Nephron progenitor cell (in vitro differentiated cells): ENCODE results near the gene WDR49.

Experiments
- DNase-seq: peaks from one replicate; pipeline ENCODE4 v3.0.0; 2021
- H3K27ac Mint-ChIP-seq: 2 replicates; pipeline ENCODE4 v1.8.0; 2021; ENCODE audit warnings: mild to moderate bottlenecking, moderate library complexity, mixed read lengths
- H3K27me3 Mint-ChIP-seq: 2 replicates; pipeline ENCODE4 v1.8.0; 2021; ENCODE audit warnings: mild to moderate bottlenecking, low read depth, mixed read lengths; ENCODE audit not compliant: poor library complexity
- H3K36me3 Mint-ChIP-seq: 2 replicates; pipeline ENCODE4 v1.8.0; 2021; ENCODE audit warnings: low read depth, mixed read lengths
- H3K4me1 Mint-ChIP-seq: 2 replicates; pipeline ENCODE4 v1.8.0; 2021; ENCODE audit warnings: mixed read lengths
- H3K4me3 Mint-ChIP-seq: 2 replicates; pipeline ENCODE4 v1.8.0; 2021; ENCODE audit warnings: mild to moderate bottlenecking, moderate library complexity, mixed read lengths
- H3K9me3 Mint-ChIP-seq: 2 replicates; pipeline ENCODE4 v1.8.0; 2021; ENCODE audit warnings: mild to moderate bottlenecking, moderate library complexity, mixed read lengths
- TF ChIP-seq, protein P1 (sequence below): fragments of 200-600 bp; sonication (generic); IDR thresholded peaks from 2 replicates; pipeline ENCODE4 v1.5.0; 2021; ENCODE audit warnings: antibody characterized with exemption

WDR49 gene

GRCh38 chr3:167554898-167555297 lies 98.8 kb downstream of the WDR49 start:
- no peaks in the 10 kb centered on the region for H3K9me3 Mint-ChIP-seq
- no peak overlapping the region for H3K27ac Mint-ChIP-seq
- TF ChIP-seq, protein P1, sequence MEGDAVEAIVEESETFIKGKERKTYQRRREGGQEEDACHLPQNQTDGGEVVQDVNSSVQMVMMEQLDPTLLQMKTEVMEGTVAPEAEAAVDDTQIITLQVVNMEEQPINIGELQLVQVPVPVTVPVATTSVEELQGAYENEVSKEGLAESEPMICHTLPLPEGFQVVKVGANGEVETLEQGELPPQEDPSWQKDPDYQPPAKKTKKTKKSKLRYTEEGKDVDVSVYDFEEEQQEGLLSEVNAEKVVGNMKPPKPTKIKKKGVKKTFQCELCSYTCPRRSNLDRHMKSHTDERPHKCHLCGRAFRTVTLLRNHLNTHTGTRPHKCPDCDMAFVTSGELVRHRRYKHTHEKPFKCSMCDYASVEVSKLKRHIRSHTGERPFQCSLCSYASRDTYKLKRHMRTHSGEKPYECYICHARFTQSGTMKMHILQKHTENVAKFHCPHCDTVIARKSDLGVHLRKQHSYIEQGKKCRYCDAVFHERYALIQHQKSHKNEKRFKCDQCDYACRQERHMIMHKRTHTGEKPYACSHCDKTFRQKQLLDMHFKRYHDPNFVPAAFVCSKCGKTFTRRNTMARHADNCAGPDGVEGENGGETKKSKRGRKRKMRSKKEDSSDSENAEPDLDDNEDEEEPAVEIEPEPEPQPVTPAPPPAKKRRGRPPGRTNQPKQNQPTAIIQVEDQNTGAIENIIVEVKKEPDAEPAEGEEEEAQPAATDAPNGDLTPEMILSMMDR = no peak
- H3K4me1 Mint-ChIP-seq = no peaks in the 10 kb centered on the region
- no peak overlapping the region for H3K4me3 Mint-ChIP-seq
- H3K36me3 Mint-ChIP-seq = no peaks in the 10 kb centered on the region
- DNase-seq = no peak
- H3K27me3 Mint-ChIP-seq = no peaks in the 10 kb centered on the region

GRCh38 chr3:167538081-167538480 lies 115.7 kb downstream of the WDR49 start:
- TF ChIP-seq, protein P1 = no peak
- Mint-ChIP-seq H3K27me3 (no peaks in the 10 kb centered on the region), H3K36me3 (no peaks in the 10 kb centered on the region), H3K4me3 (no peak overlapping the region), H3K9me3 (peaks cover 18% of the 10 kb centered on the region), H3K4me1 (no peaks in the 10 kb centered on the region), H3K27ac (no peak overlapping the region)
- DNase-seq = no peak

DNA sequence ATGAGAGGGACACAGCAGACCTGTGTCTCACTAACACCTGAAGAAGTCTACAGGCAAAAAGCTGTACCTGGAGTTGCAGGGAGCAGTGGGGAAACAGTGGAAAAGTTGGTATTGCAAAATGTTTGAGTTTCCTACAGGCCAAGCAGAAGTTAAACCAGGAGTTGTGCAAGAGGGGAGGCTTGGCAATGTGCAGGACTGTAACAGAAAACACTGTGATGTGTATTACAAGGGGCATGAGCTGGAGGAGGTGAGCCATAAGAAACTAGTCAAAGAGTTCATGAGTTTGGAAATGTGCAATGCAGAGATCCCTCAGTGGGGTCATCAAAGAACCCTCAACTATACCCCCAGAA lies 132.8 kb downstream of the WDR49 start:
- DNase-seq = no peak
- Mint-ChIP-seq H3K4me1 (no peaks in the 10 kb centered on the region), H3K36me3 (no peaks in the 10 kb centered on the region), H3K27me3 (no peaks in the 10 kb centered on the region), H3K27ac (no peak overlapping the region), H3K4me3 (no peak overlapping the region), H3K9me3 (peaks cover 10% of the 10 kb centered on the region)
- TF ChIP-seq, protein P1 = no peak

DNA sequence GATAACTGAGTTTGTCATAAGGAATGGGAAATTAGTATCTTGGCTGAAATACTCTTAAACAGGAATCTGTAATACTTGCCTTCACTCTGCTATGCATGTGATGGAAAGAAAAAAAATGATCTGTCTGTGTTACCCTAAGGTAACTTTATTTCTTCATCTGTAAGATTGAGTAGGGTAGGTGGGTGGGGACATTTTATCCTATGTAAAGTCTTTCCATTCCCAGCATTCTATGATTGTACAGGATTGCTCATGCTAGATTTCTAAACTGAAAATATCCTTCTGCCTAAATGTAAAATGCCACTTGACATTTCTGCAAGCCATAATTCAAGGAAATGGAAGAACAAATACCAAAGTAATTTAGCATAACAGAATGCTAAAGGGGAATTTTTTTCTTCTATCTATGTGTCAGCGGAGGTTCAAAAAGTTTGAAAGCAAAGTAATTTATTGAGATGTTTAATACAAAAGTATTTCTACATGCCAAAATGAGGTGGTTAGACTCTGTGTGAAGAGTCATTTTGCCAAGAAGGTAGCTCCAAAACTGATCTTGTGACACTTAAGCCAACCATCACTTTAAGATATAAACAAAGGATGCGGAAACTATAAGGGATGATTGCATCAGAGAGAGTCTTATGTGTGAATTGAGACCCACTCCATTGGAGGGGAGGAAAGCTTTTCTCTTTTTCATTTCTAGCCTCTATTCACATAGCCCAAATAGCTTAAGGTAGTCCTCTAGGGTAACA lies 133.3 kb downstream of the WDR49 start:
- no peak for DNase-seq
- TF ChIP-seq, protein P1 = no peak
- H3K27ac Mint-ChIP-seq = no peak overlapping the region
- H3K4me1 Mint-ChIP-seq = no peaks in the 10 kb centered on the region
- no peaks in the 10 kb centered on the region for H3K27me3 Mint-ChIP-seq
- H3K9me3 Mint-ChIP-seq = peaks cover 10% of the 10 kb centered on the region
- no peaks in the 10 kb centered on the region for H3K36me3 Mint-ChIP-seq
- H3K4me3 Mint-ChIP-seq = no peak overlapping the region

- DNase-seq = no peak
- TF ChIP-seq, protein P1 = no peak
- H3K4me3 Mint-ChIP-seq = no peak overlapping the region
- no peaks in the 10 kb centered on the region for H3K36me3 Mint-ChIP-seq
- H3K4me1 Mint-ChIP-seq = no peaks in the 10 kb centered on the region
- no peaks in the 10 kb centered on the region for H3K27me3 Mint-ChIP-seq
- H3K9me3 Mint-ChIP-seq = no peaks in the 10 kb centered on the region
- no peak overlapping the region for H3K27ac Mint-ChIP-seq
These were observed 145.8 kb downstream of the WDR49 start for GRCh38 chr3:167507954-167508353.

- Mint-ChIP-seq H3K4me1 (peaks cover 4% of the 10 kb centered on the region), H3K9me3 (no peaks in the 10 kb centered on the region), H3K27ac (no peak overlapping the region), H3K4me3 (no peak overlapping the region), H3K36me3 (no peaks in the 10 kb centered on the region), H3K27me3 (no peaks in the 10 kb centered on the region)
- DNase-seq = no peak
- TF ChIP-seq, protein P1 = no peak
These were observed 151.3 kb downstream of the WDR49 start for GRCh38 chr3:167502401-167502800.
